Neural crest cell (in vitro differentiated cells): ENCODE data around the gene PALS1. TPM values are rescaled to one million over a fixed set of nuclear protein-coding genes. Genes with fewer than 3 reads are reported as not detected.
"Not testable (repeated sequence)": the region's sequence is repeated elsewhere in the genome, so short reads cannot be mapped to it uniquely, and the experiment has no call there.

ENCODE experiments used
- DNase-seq: peaks from one replicate; pipeline ENCODE4 v3.0.0; 2021; ENCODE audit warnings: low read depth, mixed read lengths, low spot score
- H3K27ac Mint-ChIP-seq: one replicate; pipeline ENCODE4 v1.8.0; 2021; ENCODE audit warnings: mild to moderate bottlenecking, mixed read lengths; ENCODE audit not compliant: unreplicated experiment
- H3K27me3 Mint-ChIP-seq: 2 replicates; pipeline ENCODE4 v1.8.0; 2021; ENCODE audit warnings: low read depth, mild to moderate bottlenecking, mixed read lengths
- H3K36me3 Mint-ChIP-seq: 2 replicates; pipeline ENCODE4 v1.8.0; 2021; ENCODE audit warnings: low read depth, mild to moderate bottlenecking, mixed read lengths
- H3K4me1 Mint-ChIP-seq: 2 replicates; pipeline ENCODE4 v1.8.0; 2021; ENCODE audit warnings: mixed read lengths
- H3K4me3 Mint-ChIP-seq: one replicate; pipeline ENCODE4 v1.8.0; 2021; ENCODE audit warnings: mild to moderate bottlenecking, mixed read lengths
- H3K9me3 Mint-ChIP-seq: 2 replicates; pipeline ENCODE4 v1.8.0; 2021; ENCODE audit warnings: mixed read lengths
- CTCF ChIP-seq: fragments of 200-600 bp; sonication (generic); conservative IDR thresholded peaks from 2 replicates; pipeline ENCODE4 v1.5.0; 2021; ENCODE audit warnings: antibody characterized with exemption, mild to moderate bottlenecking
- total RNA-seq: library from RNA; stranded (reverse); gene quantifications from 2 replicates; pipeline ENCODE4 v1.2.1, GENCODE V29; 2021

Gene PALS1
- total RNA-seq, 1 donor from 2014 or later = 34.5 TPM

GRCh38 chr14:67267576-67268328, 26.5 kb downstream of the PALS1 start:
- TF ChIP-seq CTCF = no peak
- H3K4me1 Mint-ChIP-seq = peaks cover 57% of the 10 kb centered on the region
- H3K27me3 Mint-ChIP-seq = no peaks in the 10 kb centered on the region
- peak overlapping the region; percentile 93 for H3K27ac Mint-ChIP-seq
- no peaks in the 10 kb centered on the region for H3K9me3 Mint-ChIP-seq
- no peak for DNase-seq
- peaks cover 12% of the 10 kb centered on the region for H3K36me3 Mint-ChIP-seq
- peak overlapping the region; percentile 63 for H3K4me3 Mint-ChIP-seq

DNA sequence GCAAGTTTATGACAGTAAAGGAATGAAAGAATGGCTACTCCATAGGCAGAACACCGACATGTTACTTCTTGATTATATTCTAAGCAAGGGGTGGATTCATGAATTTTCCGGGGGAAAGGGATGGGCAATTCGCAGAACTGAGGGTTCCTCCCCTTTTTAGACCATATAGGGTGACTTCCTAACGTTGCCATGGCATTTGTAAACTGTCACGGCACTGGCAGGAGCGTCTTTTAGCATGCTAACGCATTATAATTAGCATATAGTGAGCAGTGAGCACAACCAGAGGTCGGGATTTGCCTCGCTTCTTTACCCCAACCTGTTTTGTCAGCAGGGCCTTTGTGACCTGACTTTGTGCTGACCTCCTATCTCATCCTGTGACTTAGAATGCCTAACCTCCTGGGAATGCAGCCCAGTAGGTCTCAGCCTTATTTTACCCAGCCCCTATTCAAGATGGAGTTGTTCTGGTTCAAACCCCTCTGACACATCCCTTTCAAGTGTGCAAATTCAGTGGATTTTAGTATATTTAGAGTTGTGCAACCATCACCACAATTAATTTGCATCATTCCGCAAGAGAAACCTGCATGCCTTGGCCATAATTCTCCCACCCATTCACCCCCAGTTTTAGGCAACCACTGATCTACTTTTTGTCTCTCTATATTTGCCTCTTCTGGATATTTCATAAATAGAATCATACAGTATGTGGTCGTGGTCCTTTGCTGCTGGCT, 27.4 kb downstream of the PALS1 start:
- no peak for TF ChIP-seq CTCF
- Mint-ChIP-seq H3K4me3 (peak overlapping the region; percentile 63), H3K27ac (peak overlapping the region; percentile 93), H3K36me3 (peaks cover 16% of the 10 kb centered on the region), H3K9me3 (no peaks in the 10 kb centered on the region), H3K27me3 (no peaks in the 10 kb centered on the region), H3K4me1 (peaks cover 49% of the 10 kb centered on the region)
- peak; percentile 18 for DNase-seq

- peaks cover 20% of the 10 kb centered on the region for H3K36me3 Mint-ChIP-seq
- H3K27ac Mint-ChIP-seq = peak overlapping the region; percentile 92
- DNase-seq = no peak
Observed at GRCh38 chr14:67269298-67270060, 28.2 kb downstream of the PALS1 start.

DNA sequence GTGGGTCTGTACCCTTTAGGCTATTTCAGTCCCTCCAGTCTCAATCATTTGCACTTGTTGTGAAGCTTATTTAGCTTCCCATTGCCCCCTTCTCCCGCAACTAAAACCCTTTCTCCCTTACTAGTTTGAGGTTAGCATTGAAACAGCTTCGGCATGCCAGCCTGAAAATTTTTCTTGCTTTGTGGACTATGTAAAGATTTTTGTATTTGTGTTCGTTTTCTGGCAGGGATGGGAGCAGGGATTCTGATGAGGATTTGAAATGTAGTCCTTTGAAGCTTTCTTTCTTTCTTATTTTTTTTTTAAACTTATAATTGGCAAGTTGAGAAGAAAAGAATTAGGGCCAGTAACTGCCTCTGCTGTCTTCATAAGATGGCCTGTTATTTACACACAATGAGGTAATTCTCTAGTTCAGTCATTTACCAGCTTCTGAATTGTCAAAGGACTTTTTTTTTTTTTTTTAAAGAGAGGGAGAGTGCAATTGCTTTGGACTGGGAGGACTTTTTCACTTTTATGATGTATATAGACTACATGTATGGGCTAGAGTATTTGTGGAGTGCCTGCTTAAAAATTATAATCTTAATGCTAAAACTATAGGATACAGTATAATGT, 29.0 kb downstream of the PALS1 start:
- Mint-ChIP-seq H3K27me3 (no peaks in the 10 kb centered on the region), H3K9me3 (no peaks in the 10 kb centered on the region), H3K4me1 (peaks cover 48% of the 10 kb centered on the region), H3K4me3 (peak overlapping the region; percentile 63), H3K27ac (peak overlapping the region; percentile 92), H3K36me3 (peaks cover 20% of the 10 kb centered on the region)
- TF ChIP-seq CTCF = no peak
- no peak for DNase-seq

More at GRCh38 chr14:67269298-67270060, 28.2 kb downstream of the PALS1 start:
- no peaks in the 10 kb centered on the region for H3K9me3 Mint-ChIP-seq
- H3K27me3 Mint-ChIP-seq = no peaks in the 10 kb centered on the region
- H3K4me3 Mint-ChIP-seq = peak overlapping the region; percentile 63
- peaks cover 48% of the 10 kb centered on the region for H3K4me1 Mint-ChIP-seq
- TF ChIP-seq CTCF = no peak

DNA sequence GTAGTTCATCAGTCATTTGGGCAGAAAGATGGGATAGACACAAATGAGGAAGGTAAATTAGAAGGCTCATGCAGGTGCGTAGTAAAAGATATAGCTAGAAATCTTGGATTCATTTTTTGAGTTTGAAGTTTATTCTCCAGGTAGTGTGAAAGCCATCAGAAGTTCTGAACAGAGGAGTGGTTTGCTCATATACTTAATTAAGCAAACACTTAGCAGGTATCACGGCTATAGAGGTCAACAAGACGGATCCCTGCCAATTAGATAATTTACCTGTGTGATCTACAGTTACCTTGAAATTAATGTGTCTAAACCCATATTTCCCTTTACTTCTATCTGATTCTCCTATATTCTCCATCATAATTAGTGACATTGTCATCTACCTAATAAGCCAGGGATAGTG, 29.7 kb downstream of the PALS1 start:
- no peaks in the 10 kb centered on the region for H3K9me3 Mint-ChIP-seq
- H3K4me1 Mint-ChIP-seq = peaks cover 51% of the 10 kb centered on the region
- no peak for DNase-seq
- H3K27me3 Mint-ChIP-seq = no peaks in the 10 kb centered on the region
- H3K27ac Mint-ChIP-seq = peak overlapping the region; percentile 92
- no peak for TF ChIP-seq CTCF
- peak overlapping the region; percentile 63 for H3K4me3 Mint-ChIP-seq
- peaks cover 25% of the 10 kb centered on the region for H3K36me3 Mint-ChIP-seq

DNA sequence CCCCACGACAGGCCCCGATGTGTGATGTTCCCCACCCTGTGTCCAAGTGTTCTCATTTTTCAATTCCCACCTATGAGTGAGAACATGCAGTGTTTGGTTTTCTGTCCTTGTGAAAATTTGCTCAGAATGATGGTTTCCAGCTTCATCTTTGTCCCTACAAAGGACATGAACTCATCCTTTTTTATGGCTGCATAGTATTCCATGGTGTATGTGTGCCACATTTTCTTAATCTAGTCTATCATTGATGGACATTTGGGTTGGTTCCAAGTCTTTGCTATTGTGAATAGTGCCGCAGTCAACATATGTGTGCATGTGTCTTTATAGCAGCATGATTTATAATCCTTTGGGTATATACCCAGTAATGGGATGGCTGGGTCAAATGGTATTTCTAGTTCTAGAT, 32.0 kb downstream of the PALS1 start:
- H3K27me3 Mint-ChIP-seq, H3K4me3 Mint-ChIP-seq, H3K27ac Mint-ChIP-seq, DNase-seq, H3K9me3 Mint-ChIP-seq: not testable (repeated sequence)
- Mint-ChIP-seq H3K4me1 (peaks cover 55% of the 10 kb centered on the region), H3K36me3 (peaks cover 29% of the 10 kb centered on the region)
